Measurements from ENCODE around the gene DUSP12. TPM values are rescaled to one million over a fixed set of nuclear protein-coding genes. Genes with fewer than 3 reads are reported as not detected.
"Not testable (repeated sequence)": the region's sequence is repeated elsewhere in the genome, so short reads cannot be mapped to it uniquely, and the experiment has no call there.

The DUSP12 gene
- total RNA-seq, 1 donor from 2014 or later: 39.7 TPM

DNA sequence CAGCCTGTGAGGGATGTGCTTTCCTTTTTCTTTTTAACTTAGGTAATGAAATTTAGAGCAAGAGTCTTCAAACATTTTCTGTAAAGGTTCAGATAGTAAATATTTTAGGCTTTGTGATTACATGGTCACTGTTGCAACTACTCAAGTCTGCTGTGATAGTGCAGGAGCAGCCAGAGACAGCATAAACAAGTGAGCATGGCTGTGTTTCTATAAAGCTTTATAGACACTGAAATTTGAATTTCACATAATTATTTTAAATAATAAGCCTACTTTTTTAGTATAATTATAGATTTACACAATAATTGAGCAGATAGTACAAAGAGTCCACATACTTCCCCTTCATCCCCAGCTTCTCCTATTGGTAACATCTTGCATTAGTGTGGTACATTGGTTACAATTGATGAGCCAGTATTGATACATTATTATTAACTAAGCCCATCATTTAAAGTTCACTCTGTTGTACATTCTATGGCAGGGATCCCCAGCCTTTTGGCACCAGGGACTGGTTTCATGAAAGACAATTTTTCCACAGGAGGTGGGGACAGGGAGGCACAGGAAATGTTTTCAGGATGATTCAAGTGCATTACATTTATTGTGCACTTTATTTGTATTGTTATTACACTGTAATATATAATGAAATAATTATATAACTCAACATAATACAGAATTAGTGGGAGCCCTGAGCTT is 19.5 kb downstream of the DUSP12 start:
- H3K4me3 Mint-ChIP-seq: no peak overlapping the region
- H3K4me1 Mint-ChIP-seq: peaks cover 39% of the 10 kb centered on the region
- H3K27me3 Mint-ChIP-seq: no peaks in the 10 kb centered on the region
- H3K27ac Mint-ChIP-seq: no peak overlapping the region
- H3K36me3 Mint-ChIP-seq (ENCODE audit: low read depth): peaks cover 11% of the 10 kb centered on the region
- no peak for DNase-seq
- intact Hi-C loops (cut with micrococcal nuclease): loop anchor here (5.0 kb wide), 1 partner anchor 728 kb away; the partner anchor contains the start of gene UHMK1
- no peaks in the 10 kb centered on the region for H3K9me3 Mint-ChIP-seq

DNA sequence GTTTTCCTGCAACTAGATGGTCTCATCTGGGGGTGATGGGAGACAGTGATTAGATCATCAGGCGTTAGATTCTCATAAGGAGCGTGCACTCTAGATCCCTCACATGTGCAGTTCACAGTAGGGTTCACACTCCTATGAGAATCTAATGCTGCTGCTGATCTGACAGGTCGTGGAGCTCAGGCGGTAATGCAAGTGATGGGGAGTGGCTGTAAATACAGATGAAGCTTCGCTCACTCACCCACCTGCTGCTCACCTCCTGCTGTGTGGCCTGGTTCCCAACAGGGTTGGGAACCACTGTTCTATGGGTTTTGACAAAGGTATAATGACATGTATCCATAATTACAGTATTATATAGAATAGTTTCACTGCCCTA is 20.1 kb downstream of the DUSP12 start:
- Mint-ChIP-seq H3K4me1 (peaks cover 39% of the 10 kb centered on the region), H3K36me3 (ENCODE audit: low read depth) (peaks cover 12% of the 10 kb centered on the region)
- intact Hi-C loops (cut with micrococcal nuclease): loop anchor here (5.0 kb wide), 1 partner anchor 728 kb away; the partner anchor contains the start of gene UHMK1
- H3K9me3 Mint-ChIP-seq, H3K27me3 Mint-ChIP-seq, H3K27ac Mint-ChIP-seq, H3K4me3 Mint-ChIP-seq, DNase-seq: not testable (repeated sequence)

DNA sequence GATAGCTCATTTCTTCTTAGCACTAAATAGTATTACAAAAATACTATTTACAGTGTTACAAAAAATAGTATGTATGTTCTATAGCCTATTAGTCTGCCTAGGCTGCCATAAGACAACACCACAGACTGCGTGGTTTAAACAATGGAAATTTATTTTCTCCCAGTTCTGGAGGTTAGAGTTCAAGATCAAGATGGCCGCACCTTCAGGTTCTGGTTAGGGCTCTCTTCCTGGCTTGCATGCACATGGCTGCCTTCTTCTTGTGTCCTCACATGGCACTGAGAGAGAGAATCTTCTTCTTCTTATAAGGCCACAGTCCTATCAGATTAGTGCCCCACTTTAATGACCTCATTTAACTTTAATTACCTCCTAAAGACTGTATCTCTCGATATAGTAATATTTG is 20.7 kb downstream of the DUSP12 start:
- Mint-ChIP-seq H3K4me3 (peak overlapping the region; percentile 24), H3K4me1 (peaks cover 38% of the 10 kb centered on the region), H3K27me3 (no peaks in the 10 kb centered on the region), H3K9me3 (no peaks in the 10 kb centered on the region), H3K36me3 (ENCODE audit: low read depth) (peaks cover 12% of the 10 kb centered on the region), H3K27ac (no peak overlapping the region)
- intact Hi-C loops (cut with micrococcal nuclease): no loop called here
- DNase-seq: no peak

DNA sequence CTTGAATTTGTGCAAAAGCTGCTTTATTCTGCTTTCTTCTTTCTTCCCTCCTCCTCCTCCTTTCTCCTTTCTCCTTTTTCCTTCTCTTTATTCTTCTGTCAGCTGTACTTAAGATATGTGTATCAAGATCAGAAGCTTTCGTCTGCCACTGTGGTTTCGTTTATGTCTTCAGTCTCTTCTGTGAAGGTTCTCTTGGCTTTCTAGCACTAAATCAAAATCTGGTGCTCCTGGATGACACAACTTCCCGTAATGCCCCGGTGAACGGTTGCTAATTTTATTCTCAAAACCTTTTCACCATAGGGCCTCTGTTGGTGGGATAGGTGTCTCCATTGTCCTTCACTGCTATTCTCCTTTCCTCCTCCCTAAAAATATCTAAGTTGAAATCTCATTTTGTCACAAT is 21.6 kb downstream of the DUSP12 start:
- intact Hi-C loops (cut with micrococcal nuclease): no loop called here
- Mint-ChIP-seq H3K4me1 (peaks cover 37% of the 10 kb centered on the region), H3K27ac (no peak overlapping the region), H3K4me3 (no peak overlapping the region), H3K27me3 (no peaks in the 10 kb centered on the region), H3K9me3 (no peaks in the 10 kb centered on the region), H3K36me3 (ENCODE audit: low read depth) (peaks cover 12% of the 10 kb centered on the region)
- DNase-seq: peak; percentile 70

DNA sequence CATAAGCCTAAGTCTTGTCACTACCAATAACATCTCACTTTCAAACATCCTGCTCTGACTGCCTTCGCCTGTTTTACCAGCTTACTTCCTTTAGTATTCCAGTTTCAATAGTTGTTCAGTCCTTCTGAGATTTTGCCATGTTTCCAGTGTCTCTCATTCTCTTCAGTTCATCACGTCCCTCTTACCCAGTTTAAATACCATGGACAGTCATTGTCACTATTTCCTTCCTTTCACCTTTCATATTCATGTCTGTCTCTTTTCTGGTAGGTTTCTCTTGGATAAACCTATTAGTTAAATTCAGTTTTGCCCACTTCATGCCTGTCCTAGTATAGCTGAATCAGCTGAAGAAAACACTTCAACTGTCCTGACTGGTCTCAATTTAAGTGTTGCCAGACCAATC is 22.4 kb downstream of the DUSP12 start:
- Mint-ChIP-seq H3K27me3 (no peaks in the 10 kb centered on the region), H3K4me1 (peaks cover 32% of the 10 kb centered on the region)
- intact Hi-C loops (cut with micrococcal nuclease): no loop called here

DNA sequence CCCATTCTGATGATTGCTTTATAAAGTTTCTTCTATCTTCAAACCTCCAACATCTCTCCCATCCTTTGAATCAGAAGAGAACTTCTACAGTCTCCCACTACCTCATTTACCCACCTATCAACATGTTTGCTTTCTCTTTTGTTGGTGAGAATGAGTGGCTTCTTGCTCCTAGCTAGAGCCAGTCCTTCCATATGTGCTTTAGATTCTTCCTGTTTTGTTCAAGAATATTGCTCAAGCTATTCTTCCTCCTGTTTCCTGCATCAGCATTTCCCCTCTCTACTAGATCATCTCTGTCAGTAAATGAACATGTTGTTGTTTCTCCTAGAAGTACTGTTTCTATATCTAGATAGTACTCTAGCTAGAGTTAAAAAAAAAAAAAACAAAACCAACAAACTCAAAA is 22.8 kb downstream of the DUSP12 start:
- H3K9me3 Mint-ChIP-seq: no peaks in the 10 kb centered on the region
- H3K36me3 Mint-ChIP-seq (ENCODE audit: low read depth): peaks cover 12% of the 10 kb centered on the region
- peaks cover 28% of the 10 kb centered on the region for H3K4me1 Mint-ChIP-seq
- no peak overlapping the region for H3K4me3 Mint-ChIP-seq
- no peak for DNase-seq
- intact Hi-C loops (cut with micrococcal nuclease): no loop called here
- no peak overlapping the region for H3K27ac Mint-ChIP-seq
- no peaks in the 10 kb centered on the region for H3K27me3 Mint-ChIP-seq

More for the DNA sequence above, 22.4 kb downstream of the DUSP12 start:
- H3K9me3 Mint-ChIP-seq: no peaks in the 10 kb centered on the region
- no peak for DNase-seq
- H3K27ac Mint-ChIP-seq: no peak overlapping the region
- peaks cover 12% of the 10 kb centered on the region for H3K36me3 Mint-ChIP-seq (ENCODE audit: low read depth)
- no peak overlapping the region for H3K4me3 Mint-ChIP-seq

DNA sequence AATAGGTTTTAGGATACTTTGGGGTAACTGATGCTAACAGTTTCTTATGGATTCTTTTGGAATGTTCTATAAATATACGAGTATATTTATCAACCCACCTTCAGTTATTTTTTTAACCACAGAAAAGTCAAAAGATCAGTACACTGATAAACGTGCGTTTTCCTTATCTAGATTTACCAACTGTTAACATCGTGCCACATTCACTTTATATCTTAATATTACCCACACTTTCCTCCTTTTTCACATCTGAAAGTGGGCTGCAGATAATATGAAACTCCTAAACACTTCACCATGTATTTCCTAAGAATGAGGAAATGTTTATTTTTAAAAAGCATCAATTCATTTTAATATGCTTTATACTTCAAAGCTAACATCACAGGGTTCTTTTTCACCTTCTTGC is 24.2 kb downstream of the DUSP12 start:
- H3K27ac Mint-ChIP-seq: peak overlapping the region; percentile 2
- H3K36me3 Mint-ChIP-seq (ENCODE audit: low read depth): peaks cover 13% of the 10 kb centered on the region
- no peak for DNase-seq
- intact Hi-C loops (cut with micrococcal nuclease): no loop called here
- H3K9me3 Mint-ChIP-seq: no peaks in the 10 kb centered on the region
- H3K4me1 Mint-ChIP-seq: peaks cover 18% of the 10 kb centered on the region
- no peak overlapping the region for H3K4me3 Mint-ChIP-seq
- H3K27me3 Mint-ChIP-seq: no peaks in the 10 kb centered on the region

DNA sequence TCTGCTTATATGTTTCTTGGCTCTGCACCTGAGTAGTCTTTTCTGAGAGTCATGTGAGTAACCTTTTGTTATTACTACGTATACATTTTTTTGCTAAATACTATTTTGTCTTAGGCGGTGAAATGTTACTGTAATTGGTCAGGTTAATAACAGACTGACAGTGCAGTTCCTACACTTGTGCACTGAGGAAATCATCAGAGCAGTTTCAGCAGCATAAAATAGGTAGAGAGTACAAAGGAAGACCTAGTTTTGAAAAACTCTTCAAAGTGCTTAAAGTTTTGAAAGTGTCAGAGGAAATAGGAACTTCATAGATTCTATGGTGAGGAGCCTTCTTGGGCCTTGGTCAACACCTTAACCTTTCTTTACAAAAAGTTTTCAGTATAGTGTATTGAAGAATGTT is 27.7 kb downstream of the DUSP12 start:
- H3K36me3 Mint-ChIP-seq (ENCODE audit: low read depth): peaks cover 19% of the 10 kb centered on the region
- no peak overlapping the region for H3K4me3 Mint-ChIP-seq
- DNase-seq: no peak
- H3K27ac Mint-ChIP-seq: no peak overlapping the region
- H3K27me3 Mint-ChIP-seq: no peaks in the 10 kb centered on the region
- H3K9me3 Mint-ChIP-seq: no peaks in the 10 kb centered on the region
- peaks cover 11% of the 10 kb centered on the region for H3K4me1 Mint-ChIP-seq
- intact Hi-C loops (cut with micrococcal nuclease): no loop called here

DNA sequence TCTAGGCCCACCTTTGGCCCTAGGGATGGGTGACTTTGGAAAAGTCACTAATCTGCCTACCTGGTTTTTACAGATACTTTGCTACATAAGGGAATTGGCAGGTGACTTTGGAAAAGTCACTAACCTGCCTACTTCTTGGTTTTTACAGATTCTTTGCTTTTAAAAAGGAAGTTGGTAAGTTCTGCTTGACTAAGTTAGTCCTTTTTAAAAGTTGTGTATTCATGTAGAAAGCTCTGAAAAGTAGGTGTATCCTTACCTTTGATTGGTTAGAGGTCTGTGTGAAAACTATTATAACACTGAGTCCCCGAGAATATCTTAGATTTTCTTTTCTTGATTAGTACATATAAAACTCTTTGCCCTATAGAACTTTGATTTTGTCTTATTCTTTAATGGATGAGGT is 28.9 kb downstream of the DUSP12 start:
- Mint-ChIP-seq H3K4me3 (no peak overlapping the region), H3K9me3 (no peaks in the 10 kb centered on the region), H3K36me3 (ENCODE audit: low read depth) (peaks cover 27% of the 10 kb centered on the region), H3K27ac (no peak overlapping the region), H3K4me1 (peaks cover 11% of the 10 kb centered on the region), H3K27me3 (no peaks in the 10 kb centered on the region)
- no peak for DNase-seq
- intact Hi-C loops (cut with micrococcal nuclease): no loop called here

DNA sequence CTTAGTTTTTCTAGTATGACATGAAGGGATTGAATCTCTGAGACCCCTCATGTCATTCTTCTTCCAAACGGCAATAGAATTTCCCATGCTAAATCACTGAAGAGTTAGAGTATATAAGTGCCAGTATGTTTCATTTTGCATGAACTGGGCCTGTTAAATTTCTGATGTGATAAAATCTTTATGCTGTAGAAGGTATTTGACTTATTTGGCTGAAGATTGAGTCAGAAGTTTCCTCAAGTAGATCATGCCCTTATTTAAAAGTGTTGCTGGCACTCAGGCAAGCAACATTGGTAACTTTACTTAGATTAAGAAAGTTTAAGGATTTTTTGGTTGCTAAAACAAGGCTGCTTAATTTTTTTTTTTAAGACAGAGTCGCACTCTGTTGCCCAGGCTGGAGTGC is 29.8 kb downstream of the DUSP12 start:
- Mint-ChIP-seq H3K27ac (no peak overlapping the region), H3K27me3 (no peaks in the 10 kb centered on the region), H3K36me3 (ENCODE audit: low read depth) (peaks cover 33% of the 10 kb centered on the region), H3K4me1 (peaks cover 5% of the 10 kb centered on the region), H3K9me3 (no peaks in the 10 kb centered on the region), H3K4me3 (no peak overlapping the region)
- intact Hi-C loops (cut with micrococcal nuclease): no loop called here
- DNase-seq: no peak

DNA sequence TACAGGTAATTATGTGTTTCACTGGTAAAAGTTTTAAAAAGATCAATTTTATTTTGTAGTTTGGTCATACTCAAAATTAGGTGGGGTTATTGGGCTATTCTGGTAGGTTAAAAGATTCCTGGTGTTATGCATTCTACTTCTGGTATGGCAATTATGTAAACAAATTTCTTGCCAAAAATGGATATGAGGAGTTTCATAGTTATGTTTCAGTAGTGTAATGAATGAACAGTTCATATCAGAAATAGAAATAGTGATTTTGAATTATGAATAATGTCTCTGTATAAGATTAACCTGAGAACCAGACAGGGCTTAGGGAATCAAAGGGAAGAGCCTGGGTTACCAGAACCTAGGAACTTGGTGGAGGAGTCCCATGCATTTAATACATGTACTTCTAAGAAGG is 32.4 kb downstream of the DUSP12 start:
- H3K4me3 Mint-ChIP-seq: no peak overlapping the region
- intact Hi-C loops (cut with micrococcal nuclease): no loop called here
- peaks cover 45% of the 10 kb centered on the region for H3K36me3 Mint-ChIP-seq (ENCODE audit: low read depth)
- no peak for DNase-seq
- no peaks in the 10 kb centered on the region for H3K9me3 Mint-ChIP-seq
- peaks cover 5% of the 10 kb centered on the region for H3K4me1 Mint-ChIP-seq
- H3K27ac Mint-ChIP-seq: no peak overlapping the region
- no peaks in the 10 kb centered on the region for H3K27me3 Mint-ChIP-seq

DNA sequence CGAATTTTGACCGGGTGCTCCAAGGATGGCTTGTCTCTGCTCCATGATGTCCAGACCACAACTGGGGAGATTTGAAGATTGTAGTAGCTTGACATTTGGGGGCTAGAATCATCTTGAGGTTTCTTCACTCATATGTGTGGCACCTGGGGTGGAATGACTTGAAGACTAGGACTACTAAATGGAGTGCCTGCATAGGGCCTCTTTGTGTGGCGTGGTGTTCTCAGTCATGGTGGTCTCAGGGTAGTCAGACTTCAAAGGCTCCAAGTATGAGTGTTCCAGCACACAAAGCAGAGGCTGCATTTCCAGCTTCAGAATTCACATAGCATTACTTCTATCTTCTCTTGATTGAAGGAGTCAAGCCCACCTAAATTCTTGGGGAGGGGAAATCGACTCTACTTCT is 33.3 kb downstream of the DUSP12 start:
- Mint-ChIP-seq H3K27ac (no peak overlapping the region), H3K4me3 (no peak overlapping the region), H3K4me1 (peaks cover 5% of the 10 kb centered on the region), H3K36me3 (ENCODE audit: low read depth) (peaks cover 45% of the 10 kb centered on the region), H3K9me3 (no peaks in the 10 kb centered on the region), H3K27me3 (no peaks in the 10 kb centered on the region)
- intact Hi-C loops (cut with micrococcal nuclease): no loop called here
- DNase-seq: no peak

DNA sequence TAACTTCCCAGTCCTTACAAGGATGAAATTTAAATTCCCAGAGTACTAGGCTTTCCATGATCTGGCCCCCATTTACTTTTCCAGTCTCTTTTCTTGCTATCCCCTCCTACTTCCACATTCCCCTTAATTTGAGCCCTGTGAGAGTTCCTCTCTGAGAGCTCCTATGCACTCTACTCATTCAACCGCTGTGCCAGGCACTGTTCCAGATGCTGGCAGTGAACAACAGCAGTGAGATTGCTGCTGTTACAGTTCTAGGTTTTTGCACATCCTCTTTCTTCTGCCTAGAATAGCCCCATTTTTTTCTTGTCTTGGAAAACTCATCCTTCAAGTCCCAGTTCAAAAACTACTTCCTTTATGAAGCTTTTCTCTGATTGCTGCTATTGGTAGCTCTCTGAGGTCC is 35.4 kb downstream of the DUSP12 start:
- H3K27me3 Mint-ChIP-seq: no peaks in the 10 kb centered on the region
- H3K27ac Mint-ChIP-seq: no peak overlapping the region
- no peaks in the 10 kb centered on the region for H3K9me3 Mint-ChIP-seq
- peaks cover 43% of the 10 kb centered on the region for H3K36me3 Mint-ChIP-seq (ENCODE audit: low read depth)
- H3K4me1 Mint-ChIP-seq: peaks cover 4% of the 10 kb centered on the region
- H3K4me3 Mint-ChIP-seq: no peak overlapping the region
- intact Hi-C loops (cut with micrococcal nuclease): no loop called here
- DNase-seq: no peak

DNA sequence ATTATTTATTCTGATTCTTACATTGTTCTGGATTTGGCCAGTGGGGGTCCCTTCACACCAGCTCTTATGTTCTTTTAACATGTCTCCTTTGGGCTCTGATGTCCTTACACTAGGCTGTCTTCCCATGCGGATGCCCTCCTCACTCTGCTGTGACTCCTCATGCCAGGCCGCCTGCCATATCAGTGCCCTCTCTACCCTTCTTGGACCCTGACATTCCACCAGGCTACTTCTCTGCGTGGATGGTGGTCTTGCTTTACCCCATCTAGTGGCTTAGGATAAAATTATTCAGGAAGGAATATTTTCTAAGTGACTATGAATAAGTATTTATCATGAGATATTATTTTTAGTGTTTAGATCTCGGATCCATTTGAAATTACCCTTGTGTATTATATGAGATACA is 37.8 kb downstream of the DUSP12 start:
- Mint-ChIP-seq H3K27me3 (no peaks in the 10 kb centered on the region), H3K9me3 (no peaks in the 10 kb centered on the region), H3K27ac (no peak overlapping the region), H3K4me1 (peaks cover 17% of the 10 kb centered on the region), H3K4me3 (no peak overlapping the region), H3K36me3 (ENCODE audit: low read depth) (peaks cover 46% of the 10 kb centered on the region)
- DNase-seq: no peak
- intact Hi-C loops (cut with micrococcal nuclease): no loop called here
